Right lobe of liver (tissue), 6 donors: ENCODE measurements around the gene MDFIC2. TPM values are rescaled to one million over a fixed set of nuclear protein-coding genes. Genes with fewer than 3 reads are reported as not detected.
"Not testable (repeated sequence)": the region's sequence is repeated elsewhere in the genome, so short reads cannot be mapped to it uniquely, and the experiment has no call there.

ENCODE experiments used
- ATAC-seq, 4 donors: fragments of 200-7000 bp; cut with Tn5 transposase; one replicate each; pipeline ENCODE4 v1.9.1; 2020; ENCODE audit warnings: mild to moderate bottlenecking in 4 of 4, moderate library complexity in 4 of 4
- DNase-seq, 3 donors: peaks; one replicate each; pipeline ENCODE4 v3.0.0-alpha.2; 2020
- H3K27ac ChIP-seq, 3 donors: fragments of 200-600 bp; one replicate each; pipeline ENCODE4 v1.8.0; 2022
- H3K27me3 ChIP-seq, 2 donors: fragments of 200-600 bp; one replicate each; pipeline ENCODE4 v1.8.0; 2022
- H3K36me3 ChIP-seq, 4 donors: fragments of 200-600 bp; sonication (generic) in 1 of 4; one replicate each; pipeline versions ENCODE4 v1.5.1 to v1.8.0; 2017 to 2022; ENCODE audit warnings: control low read depth in 1 of 4
- H3K4me1 ChIP-seq, 4 donors: fragments of 200-600 bp; sonication (generic) in 1 of 4; one replicate each; pipeline versions ENCODE4 v1.5.1 to v1.8.0; 2017 to 2022; ENCODE audit warnings: control low read depth in 1 of 4
- H3K4me3 ChIP-seq, 3 donors: fragments of 200-600 bp; one replicate each; pipeline ENCODE4 v1.8.0; 2022
- H3K9me3 ChIP-seq, 4 donors: fragments of 200-600 bp; sonication (generic) in 1 of 4; one replicate each; pipeline versions ENCODE4 v1.5.1 to v1.8.0; 2017 to 2022; ENCODE audit warnings: control low read depth in 1 of 4
- CTCF ChIP-seq, 4 donors: fragments of 200-600 bp in 3 of 4; fragments of 450-650 bp in 1 of 4; IDR thresholded peaks; one replicate each; pipeline versions ENCODE4 v1.5.1 to v1.8.0; 2016 to 2022; ENCODE audit warnings: antibody characterized with exemption in 4 of 4, mild to moderate bottlenecking in 2 of 4
- POLR2A ChIP-seq: fragments of 450-650 bp; IDR thresholded peaks from one replicate; pipeline ENCODE4 v1.6.1; 2017; ENCODE audit warnings: antibody characterized with exemption, mild to moderate bottlenecking
- WGBS: methylation state at CpG from one replicate; pipeline ENCODE4 v1.1.6; 2018; ENCODE audit warnings: low coverage, low lambda C conversion rate; ENCODE audit not compliant: insufficient coverage; ENCODE audit errors: missing lambda C conversion rate; 5-methylcytosine and 5-hydroxymethylcytosine counted together
- intact Hi-C, 2 donors: fragments of 100-400 bp; cut with DNase I; formaldehyde crosslinking; loops; one replicate each; pipeline versions ENCODE4 v1.11.2 to v1.14.1; 2022
- total RNA-seq, 6 experiments: library from RNA; depleted of rRNA in 2 of 6; stranded (reverse); fragments of >200 nt in 2 of 6; fragmentation: NEBNext Ultra II Directional in 3 of 6; extraction: Animal tissue kit (Norgen Biotek cat#: 25700) in 3 of 6; gene quantifications; one replicate each; pipeline versions ENCODE4 v1.1.0 to v1.2.4, GENCODE V29; 2016 to 2023
- donor health status: DM: no; HTN: yes; CAD: no.
- donor health status: DM: no; HTN: no; CAD: no.
- donor health status: DM: no; HTN: no; CAD: no.
- donor health status: DM: no; HTN: yes; CAD: no.
- donor health status: DM: no; HTN: yes; CAD: no.

The MDFIC2 gene
- total RNA-seq, 6 experiments from 2014 or later, result not detected

- no peaks in the 10 kb centered on the region for H3K36me3 ChIP-seq
- H3K27ac ChIP-seq, result no peak overlapping the region
- intact Hi-C loops, result no loop called here
- no peaks in the 10 kb centered on the region for H3K9me3 ChIP-seq
- WGBS, result 58% methylated on average over 3 of the region's 3 CpGs
- H3K4me3 ChIP-seq, result no peak overlapping the region
- DNase-seq (no peak), ATAC-seq (no peak)
- H3K4me1 ChIP-seq, result no peaks in the 10 kb centered on the region
- no peak for TF ChIP-seq POLR2A
- TF ChIP-seq CTCF (IDR thresholded peaks at IDR 0.05), result no peak
- H3K27me3 ChIP-seq, result no peaks in the 10 kb centered on the region
Observed at GRCh38 chr3:70218471-70218870, 94.0 kb downstream of the MDFIC2 start.

GRCh38 chr3:70211274-70211673 is 101.2 kb downstream of the MDFIC2 start:
- H3K27me3 ChIP-seq, ATAC-seq, H3K27ac ChIP-seq, H3K9me3 ChIP-seq, H3K4me1 ChIP-seq, DNase-seq, H3K4me3 ChIP-seq, intact Hi-C loops, H3K36me3 ChIP-seq: not testable (repeated sequence)

GRCh38 chr3:70201975-70202374 is 110.5 kb downstream of the MDFIC2 start:
- no peaks in the 10 kb centered on the region for H3K4me1 ChIP-seq
- DNase-seq, result no peak
- H3K27me3 ChIP-seq, result no peaks in the 10 kb centered on the region
- no peaks in the 10 kb centered on the region for H3K9me3 ChIP-seq
- no peak for ATAC-seq
- TF ChIP-seq POLR2A, result no peak
- TF ChIP-seq CTCF (IDR thresholded peaks at IDR 0.05), result no peak
- H3K4me3 ChIP-seq, result no peak overlapping the region
- H3K27ac ChIP-seq, result no peak overlapping the region
- intact Hi-C loops, result no loop called here
- no peaks in the 10 kb centered on the region for H3K36me3 ChIP-seq

- ATAC-seq (no peak), DNase-seq (no peak)
- Histone ChIP-seq H3K27me3 (no peaks in the 10 kb centered on the region), H3K4me3 (no peak overlapping the region), H3K27ac (no peak overlapping the region), H3K36me3 (no peaks in the 10 kb centered on the region), H3K4me1 (no peaks in the 10 kb centered on the region), H3K9me3 (no peaks in the 10 kb centered on the region)
- TF ChIP-seq CTCF (IDR thresholded peaks at IDR 0.05) (no peak), POLR2A (no peak)
- intact Hi-C loops, result no loop called here
Observed at GRCh38 chr3:70189884-70190473, 122.5 kb downstream of the MDFIC2 start.

- WGBS, result 81% methylated on average over 2 of the region's 2 CpGs
- no peaks in the 10 kb centered on the region for H3K27me3 ChIP-seq
- H3K4me1 ChIP-seq, result no peaks in the 10 kb centered on the region
- no peak for DNase-seq
- intact Hi-C loops, result no loop called here
- no peak for ATAC-seq
- no peak overlapping the region for H3K4me3 ChIP-seq
- no peak overlapping the region for H3K27ac ChIP-seq
- H3K36me3 ChIP-seq, result no peaks in the 10 kb centered on the region
- no peaks in the 10 kb centered on the region for H3K9me3 ChIP-seq
- no peak for TF ChIP-seq CTCF (IDR thresholded peaks at IDR 0.05)
- TF ChIP-seq POLR2A, result no peak
Observed at GRCh38 chr3:70186221-70186620, 126.2 kb downstream of the MDFIC2 start.
